ENCODE data around the gene SHC3. TPM values are rescaled to one million over a fixed set of nuclear protein-coding genes. Genes with fewer than 3 reads are reported as not detected.

The SHC3 gene
- polyA plus RNA-seq, 3 donors: not detected

DNA sequence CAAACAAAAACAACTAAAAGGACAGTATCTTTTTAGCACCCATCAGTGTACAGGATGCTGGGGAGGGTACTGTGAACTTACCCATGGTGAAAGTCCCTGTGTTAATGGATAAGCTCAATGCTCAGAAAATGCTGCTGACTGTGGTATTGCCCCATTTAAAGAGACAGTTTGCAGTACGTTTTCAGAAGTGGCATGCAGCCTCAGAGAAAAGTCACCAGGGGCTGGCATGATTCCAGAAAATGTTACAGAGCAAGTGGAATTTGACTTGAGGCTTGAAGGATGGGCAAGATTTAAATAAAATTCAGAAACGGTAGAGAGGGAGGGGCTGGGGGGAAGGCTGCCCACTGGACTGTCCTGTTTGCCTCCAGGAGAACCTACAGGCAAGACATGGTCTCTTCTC, 180.1 kb downstream of the SHC3 start:
- Mint-ChIP-seq H3K4me3 (peak overlapping the region in 1 of 2 donors; percentile 35), H3K4me1 (peaks cover 60% of the 10 kb centered on the region), H3K9me3 (no peaks in the 10 kb centered on the region), H3K27ac (peak overlapping the region in 3 of 7 donors; percentile 0 to 84 (median 12)), H3K27me3 (ENCODE audit: low read depth in 3 of 3) (peaks cover 0 to 5% (median 0%) of the 10 kb centered on the region in 3 donors), H3K36me3 (peaks cover 88% of the 10 kb centered on the region in 2 donors)
- H3K9ac ChIP-seq (ENCODE audit: insufficient read depth, low read length, poor library complexity, severe bottlenecking): no peak overlapping the region
- no peak overlapping the region for H2AFZ ChIP-seq (ENCODE audit: insufficient read depth, low read depth, low read length, poor library complexity, severe bottlenecking)
- H3K4me3 ChIP-seq (replicated peaks in 1 of 3; ENCODE audit: low read depth in 2 of 3, low read length in 3 of 3): no peak overlapping the region
- H3K4me1 ChIP-seq (ENCODE audit: control insufficient read depth in 1 of 2, insufficient read depth in 2 of 2, low read length in 2 of 2): peaks cover 37 to 54% of the 10 kb centered on the region in 2 donors
- no peaks in the 10 kb centered on the region for H3K27me3 ChIP-seq (ENCODE audit: control insufficient read depth in 2 of 2, insufficient read depth in 2 of 2, low read length in 2 of 2)
- no peak for DNase-seq
- no peak overlapping the region for H3K27ac ChIP-seq (ENCODE audit: low read depth in 1 of 2, low read length in 2 of 2)
- TF ChIP-seq, protein P1, sequence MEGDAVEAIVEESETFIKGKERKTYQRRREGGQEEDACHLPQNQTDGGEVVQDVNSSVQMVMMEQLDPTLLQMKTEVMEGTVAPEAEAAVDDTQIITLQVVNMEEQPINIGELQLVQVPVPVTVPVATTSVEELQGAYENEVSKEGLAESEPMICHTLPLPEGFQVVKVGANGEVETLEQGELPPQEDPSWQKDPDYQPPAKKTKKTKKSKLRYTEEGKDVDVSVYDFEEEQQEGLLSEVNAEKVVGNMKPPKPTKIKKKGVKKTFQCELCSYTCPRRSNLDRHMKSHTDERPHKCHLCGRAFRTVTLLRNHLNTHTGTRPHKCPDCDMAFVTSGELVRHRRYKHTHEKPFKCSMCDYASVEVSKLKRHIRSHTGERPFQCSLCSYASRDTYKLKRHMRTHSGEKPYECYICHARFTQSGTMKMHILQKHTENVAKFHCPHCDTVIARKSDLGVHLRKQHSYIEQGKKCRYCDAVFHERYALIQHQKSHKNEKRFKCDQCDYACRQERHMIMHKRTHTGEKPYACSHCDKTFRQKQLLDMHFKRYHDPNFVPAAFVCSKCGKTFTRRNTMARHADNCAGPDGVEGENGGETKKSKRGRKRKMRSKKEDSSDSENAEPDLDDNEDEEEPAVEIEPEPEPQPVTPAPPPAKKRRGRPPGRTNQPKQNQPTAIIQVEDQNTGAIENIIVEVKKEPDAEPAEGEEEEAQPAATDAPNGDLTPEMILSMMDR (IDR thresholded peaks at IDR 0.05): no peak
- H3K9me3 ChIP-seq (replicated peaks in 1 of 2; ENCODE audit: control insufficient read depth in 1 of 2, insufficient read depth in 1 of 2, low read length in 2 of 2): no peaks in the 10 kb centered on the region
- intact Hi-C loops (cut with micrococcal nuclease): no loop called here
- WGBS (ENCODE audit: insufficient coverage): 5% methylated on average over 2 of the region's 2 CpGs
- H4K20me1 ChIP-seq (ENCODE audit: insufficient read depth, low read length): peaks cover 98% of the 10 kb centered on the region
- H3K4me2 ChIP-seq (replicated peaks; ENCODE audit: extremely low read depth, low read length, poor library complexity, severe bottlenecking): no peak overlapping the region
- H3K36me3 ChIP-seq (replicated peaks in 1 of 2; ENCODE audit: control insufficient read depth in 1 of 2, insufficient read depth in 2 of 2, low read length in 2 of 2): peaks cover 68 to 88% of the 10 kb centered on the region in 2 donors
- peaks cover 49% of the 10 kb centered on the region for H3K79me2 ChIP-seq (ENCODE audit: insufficient read depth, low read length)

DNA sequence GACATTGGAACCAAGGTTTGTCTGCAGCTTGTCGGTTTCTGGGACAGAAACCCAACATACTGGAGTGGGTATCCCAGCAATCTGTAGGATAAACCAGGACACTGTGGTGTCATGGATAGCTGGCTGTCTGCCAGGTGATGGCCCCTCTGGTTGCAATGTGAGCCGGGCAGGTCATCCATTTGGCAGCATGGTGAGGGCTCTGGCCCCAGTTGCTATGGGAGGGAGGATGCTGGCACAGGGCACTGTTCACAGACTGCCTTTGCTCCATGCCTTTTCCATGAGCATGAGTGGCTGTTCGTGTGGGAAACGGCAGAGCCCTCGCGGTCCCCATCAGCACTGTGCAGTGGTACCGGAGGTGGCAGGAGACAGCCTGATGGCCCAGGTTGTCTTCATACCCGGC, 181.0 kb downstream of the SHC3 start:
- Mint-ChIP-seq H3K9me3 (no peaks in the 10 kb centered on the region), H3K4me3 (no peak overlapping the region), H3K27me3 (ENCODE audit: low read depth in 3 of 3) (peaks cover 0 to 1% (median 0%) of the 10 kb centered on the region in 3 donors), H3K36me3 (peaks cover 85% of the 10 kb centered on the region in 2 donors), H3K4me1 (peaks cover 67% of the 10 kb centered on the region), H3K27ac (peak overlapping the region in 1 of 7 donors; percentile 57)
- Histone ChIP-seq H3K27ac (ENCODE audit: low read depth in 1 of 2, low read length in 2 of 2) (no peak overlapping the region), H3K4me1 (ENCODE audit: control insufficient read depth in 1 of 2, insufficient read depth in 2 of 2, low read length in 2 of 2) (peaks cover 44 to 62% of the 10 kb centered on the region in 2 donors), H4K20me1 (ENCODE audit: insufficient read depth, low read length) (peaks cover 98% of the 10 kb centered on the region), H3K4me3 (replicated peaks in 1 of 3; ENCODE audit: low read depth in 2 of 3, low read length in 3 of 3) (no peak overlapping the region), H3K79me2 (ENCODE audit: insufficient read depth, low read length) (peaks cover 57% of the 10 kb centered on the region), H3K9ac (ENCODE audit: insufficient read depth, low read length, poor library complexity, severe bottlenecking) (no peak overlapping the region), H3K36me3 (replicated peaks in 1 of 2; ENCODE audit: control insufficient read depth in 1 of 2, insufficient read depth in 2 of 2, low read length in 2 of 2) (peaks cover 60 to 80% of the 10 kb centered on the region in 2 donors), H2AFZ (ENCODE audit: insufficient read depth, low read depth, low read length, poor library complexity, severe bottlenecking) (no peak overlapping the region), H3K27me3 (ENCODE audit: control insufficient read depth in 2 of 2, insufficient read depth in 2 of 2, low read length in 2 of 2) (no peaks in the 10 kb centered on the region), H3K4me2 (replicated peaks; ENCODE audit: extremely low read depth, low read length, poor library complexity, severe bottlenecking) (no peak overlapping the region), H3K9me3 (replicated peaks in 1 of 2; ENCODE audit: control insufficient read depth in 1 of 2, insufficient read depth in 1 of 2, low read length in 2 of 2) (no peaks in the 10 kb centered on the region)
- WGBS (ENCODE audit: insufficient coverage): 97% methylated on average over 7 of the region's 8 CpGs
- TF ChIP-seq, protein P1 (IDR thresholded peaks at IDR 0.05): no peak
- DNase-seq: no peak
- intact Hi-C loops (cut with micrococcal nuclease): no loop called here
